ENCODE results near the gene USP9X.
A peak's percentile ranks its signal among the peaks of the same experiment; 100 is the strongest.
"Not testable (repeated sequence)": the region's sequence is repeated elsewhere in the genome, so short reads cannot be mapped to it uniquely, and the experiment has no call there.

The USP9X gene

GRCh38 chrX:41087201-41087600, 2.0 kb downstream of the USP9X start:
- DNase-seq = no peak

DNA sequence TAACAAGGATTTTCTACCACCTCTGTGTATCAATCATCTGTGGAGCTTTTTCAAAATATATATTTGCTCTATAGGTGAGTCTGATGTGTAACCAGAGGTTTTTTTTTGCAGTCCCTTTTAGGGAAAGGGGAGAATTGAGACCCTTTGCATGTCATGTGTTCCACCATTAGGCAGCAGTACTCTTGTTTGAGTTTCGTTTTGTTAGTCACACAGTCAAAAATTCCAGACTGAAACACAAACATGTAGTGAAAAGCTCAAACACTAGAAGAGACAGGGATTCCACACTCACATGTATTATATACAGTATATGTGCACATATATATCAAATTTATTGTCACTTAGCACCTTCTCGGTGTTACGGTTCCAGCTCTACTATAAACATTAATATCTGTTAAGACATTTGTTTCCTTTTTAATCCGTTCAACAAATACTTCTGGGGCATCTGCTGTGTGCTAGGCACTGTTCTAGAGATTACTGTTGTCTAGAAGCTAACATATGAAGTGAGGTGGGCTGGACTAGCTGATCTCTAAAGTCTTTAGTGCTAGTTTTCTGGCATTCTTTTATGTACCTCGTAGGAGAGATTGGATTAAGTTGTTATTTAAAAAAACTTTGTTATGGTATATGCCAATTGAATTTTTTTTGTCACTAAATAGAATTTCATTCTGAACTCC, 5.5 kb downstream of the USP9X start:
- DNase-seq = no peak

DNA sequence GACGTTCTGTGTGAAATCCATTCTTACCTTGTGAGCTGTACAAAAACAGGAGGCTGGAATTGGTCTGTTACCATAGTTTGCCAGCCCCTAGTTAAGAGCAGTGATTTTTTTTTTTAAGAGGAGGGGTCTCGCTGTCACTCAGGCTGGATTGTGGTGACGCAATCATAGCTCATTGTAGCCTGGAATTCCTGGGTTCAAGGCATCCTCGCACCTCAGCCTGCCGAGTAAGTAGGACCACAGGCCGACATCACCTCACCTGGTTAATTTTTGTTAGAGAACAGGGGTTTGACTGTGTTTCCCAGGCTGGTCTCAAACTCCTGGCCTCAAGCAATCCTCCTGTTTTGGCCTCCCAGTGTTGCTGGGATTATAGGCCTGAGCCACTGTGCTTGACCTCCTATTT, 7.5 kb downstream of the USP9X start:
- no peak for DNase-seq

DNA sequence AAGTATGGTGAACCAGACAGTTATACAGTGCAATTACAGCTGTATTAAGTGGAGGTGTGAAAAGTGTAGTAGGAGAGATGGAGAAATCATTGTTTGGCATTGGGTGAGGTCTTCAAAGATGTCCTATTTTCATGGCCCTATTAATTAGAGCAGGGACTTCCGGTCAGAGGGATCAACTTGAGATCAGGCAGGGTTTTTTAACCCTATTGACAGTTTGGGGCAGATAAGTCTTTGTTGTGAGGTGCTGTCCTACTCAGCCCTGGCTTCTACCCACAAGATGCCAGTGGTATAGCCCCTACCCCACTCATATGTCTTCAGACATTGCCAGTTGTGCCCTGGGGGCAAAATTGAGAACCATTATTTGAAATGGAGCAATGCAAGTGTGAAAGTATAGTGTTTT, 9.9 kb downstream of the USP9X start:
- no peak for DNase-seq

- no peak for DNase-seq
These were observed 10.7 kb downstream of the USP9X start for GRCh38 chrX:41095908-41096307.

DNA sequence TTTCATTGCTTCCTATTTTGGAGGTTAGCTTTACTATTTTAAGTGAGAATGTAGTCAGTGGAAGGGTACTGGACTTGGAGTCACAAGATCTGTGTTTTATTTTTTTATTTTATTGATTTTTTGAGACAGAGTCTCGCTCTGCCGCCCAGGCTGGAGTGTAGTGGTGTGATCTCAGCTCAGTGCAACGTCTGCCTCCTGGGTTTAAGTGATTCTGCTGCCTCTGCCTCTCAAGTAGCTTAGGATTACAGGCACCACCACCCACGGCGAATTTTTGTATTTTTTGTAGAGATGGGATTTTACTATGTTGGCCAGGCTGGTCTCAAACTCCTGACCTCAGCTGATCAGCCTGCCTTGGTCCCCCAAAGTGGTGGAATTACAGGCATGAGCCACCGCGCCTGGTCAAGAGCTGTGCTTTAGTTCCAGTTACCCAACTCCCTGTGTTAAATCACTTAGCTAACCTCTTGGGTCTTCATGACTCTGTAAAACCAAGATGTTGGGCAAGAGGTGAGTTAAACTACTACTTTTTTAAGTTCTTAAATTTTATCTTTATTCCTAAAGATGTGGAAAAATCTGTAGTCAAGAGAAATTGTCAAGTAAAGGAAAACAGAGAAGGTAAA, 11.2 kb downstream of the USP9X start:
- no peak for DNase-seq

- no peak for DNase-seq
These were observed 12.1 kb downstream of the USP9X start for GRCh38 chrX:41097326-41097725.

GRCh38 chrX:41100200-41100599, 15.0 kb downstream of the USP9X start:
- no peak for DNase-seq

DNA sequence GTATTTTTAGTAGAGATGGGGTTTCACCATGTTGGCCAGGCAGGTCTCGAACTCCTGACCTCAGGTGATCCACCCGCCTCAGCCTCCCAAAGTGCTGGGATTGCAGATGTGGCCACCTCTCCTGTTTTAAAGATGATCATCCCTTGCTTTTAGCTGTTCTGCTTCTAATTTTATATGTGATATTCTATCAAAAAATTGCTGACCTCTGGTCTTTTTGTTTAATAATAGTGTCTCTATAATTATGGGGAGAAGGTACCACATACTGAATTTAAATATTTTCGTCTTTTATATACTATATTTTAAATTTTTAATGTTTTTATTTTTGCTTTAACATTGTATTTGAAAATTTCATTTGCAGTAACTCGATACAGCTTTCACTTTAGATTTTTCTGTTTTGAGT, 15.6 kb downstream of the USP9X start:
- DNase-seq = no peak

GRCh38 chrX:41105005-41105404, 19.8 kb downstream of the USP9X start:
- DNase-seq = no peak

DNA sequence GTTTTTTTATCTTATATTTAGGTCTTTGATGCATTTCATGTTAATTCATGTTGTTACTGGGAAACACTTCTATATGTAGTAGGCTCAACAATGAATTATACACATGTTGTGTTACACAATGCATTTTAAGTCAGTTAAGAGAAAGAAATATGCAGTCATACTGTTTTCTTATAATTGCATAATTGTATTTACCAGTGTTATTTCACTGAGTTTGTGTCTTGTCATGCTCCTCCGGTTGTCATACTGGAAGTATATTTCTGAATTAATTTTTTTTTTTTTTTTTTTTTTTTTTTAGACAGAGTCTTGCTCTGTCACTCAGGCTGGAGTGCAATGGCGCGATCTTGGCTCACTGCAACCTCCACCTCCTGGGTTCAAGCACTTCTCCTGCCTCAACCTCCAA, 21.0 kb downstream of the USP9X start:
- not testable (repeated sequence) for DNase-seq

GRCh38 chrX:41108007-41108406, 22.8 kb downstream of the USP9X start:
- DNase-seq = no peak

GRCh38 chrX:41108463-41109205, 23.4 kb downstream of the USP9X start:
- no peak for DNase-seq

- DNase-seq = no peak
These were observed 25.8 kb downstream of the USP9X start for GRCh38 chrX:41110801-41111625.

DNA sequence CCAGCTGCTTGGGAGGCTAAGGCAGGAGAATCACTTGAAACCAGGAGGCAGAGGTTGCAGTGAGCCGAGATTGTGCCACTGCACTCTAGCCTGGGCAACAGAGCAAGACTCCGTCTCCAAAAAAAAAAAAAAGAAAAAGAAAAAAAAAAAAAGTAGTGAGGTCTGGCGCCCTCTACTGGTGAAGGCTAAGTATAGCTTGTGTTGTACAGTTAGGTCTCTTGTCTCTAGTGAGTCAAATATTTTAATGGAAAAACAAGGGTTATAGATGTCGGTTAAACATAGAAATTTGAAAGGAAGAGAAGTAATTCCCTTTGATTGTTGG, 29.8 kb downstream of the USP9X start:
- DNase-seq = peak; percentile 23 to 42

- no peak for DNase-seq
These were observed 31.7 kb downstream of the USP9X start for GRCh38 chrX:41116948-41117347.

DNA sequence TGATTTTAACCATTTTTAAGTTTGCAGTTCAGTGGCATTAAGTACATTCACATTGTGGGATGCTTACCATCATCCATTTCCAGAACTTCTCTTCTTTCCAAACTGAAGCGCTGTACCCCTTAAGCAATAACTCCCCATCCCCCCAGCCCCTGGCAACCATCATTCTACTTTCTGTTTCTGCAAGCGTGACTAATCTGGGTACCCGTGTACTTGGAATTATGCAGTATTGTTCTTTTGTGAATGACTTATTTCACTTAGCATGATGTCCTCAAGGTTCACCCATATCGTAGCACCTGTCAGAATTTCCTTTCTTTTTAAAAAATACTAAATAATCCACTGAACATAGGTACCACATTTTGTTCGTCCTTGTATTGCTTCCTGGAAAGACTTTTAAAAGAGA, 32.9 kb downstream of the USP9X start:
- DNase-seq = peak in 1 of 2 donors; percentile 13

DNA sequence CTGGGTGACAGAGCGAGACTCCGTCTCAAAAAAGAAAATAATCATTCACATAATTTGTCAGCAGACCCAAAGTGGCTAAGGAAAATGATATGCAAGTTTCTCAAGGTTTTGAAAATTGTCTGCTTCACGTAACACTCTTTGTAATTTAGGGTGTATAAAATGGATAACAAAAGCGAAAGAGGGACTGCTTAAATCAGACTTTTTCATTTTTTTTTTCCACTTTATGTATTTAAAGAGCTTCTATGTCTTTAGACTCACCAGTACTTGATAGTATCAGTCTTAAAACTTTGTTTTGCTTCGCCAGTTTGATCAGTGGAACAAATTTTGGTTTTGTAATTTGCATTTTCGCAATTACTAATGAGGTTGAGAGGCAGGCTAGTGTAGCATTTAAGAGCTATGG, 34.6 kb downstream of the USP9X start:
- DNase-seq = no peak

GRCh38 chrX:41121766-41122165, 36.5 kb downstream of the USP9X start:
- no peak for DNase-seq

DNA sequence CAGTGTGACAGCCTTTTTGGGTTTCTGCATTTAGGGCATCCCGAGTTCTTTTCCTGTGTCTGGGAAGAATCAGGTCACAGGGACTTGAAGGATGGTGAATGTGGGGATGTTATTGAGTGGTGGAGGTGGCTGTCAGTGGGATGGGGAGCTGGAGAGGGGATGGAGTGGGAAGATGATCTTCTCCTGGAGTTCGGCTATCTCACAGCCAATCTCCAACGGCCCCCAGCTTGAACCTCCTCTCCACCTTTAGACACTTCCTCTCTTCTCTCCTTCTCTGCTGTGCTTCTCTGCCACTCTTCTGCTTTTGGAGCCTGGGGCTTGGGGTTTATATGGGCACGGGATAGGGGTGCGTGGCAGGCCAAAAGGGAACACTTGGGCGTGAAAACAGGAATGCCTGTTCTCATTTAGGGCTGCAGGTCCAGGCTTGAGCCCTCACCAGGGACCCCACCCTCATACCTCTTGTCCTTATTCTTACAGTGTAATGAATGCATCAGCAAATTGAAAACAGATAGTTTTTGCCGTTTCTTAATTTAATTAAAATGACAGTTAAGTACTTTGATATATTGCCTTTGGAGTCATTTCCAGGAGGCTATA, 37.5 kb downstream of the USP9X start:
- DNase-seq = no peak

DNA sequence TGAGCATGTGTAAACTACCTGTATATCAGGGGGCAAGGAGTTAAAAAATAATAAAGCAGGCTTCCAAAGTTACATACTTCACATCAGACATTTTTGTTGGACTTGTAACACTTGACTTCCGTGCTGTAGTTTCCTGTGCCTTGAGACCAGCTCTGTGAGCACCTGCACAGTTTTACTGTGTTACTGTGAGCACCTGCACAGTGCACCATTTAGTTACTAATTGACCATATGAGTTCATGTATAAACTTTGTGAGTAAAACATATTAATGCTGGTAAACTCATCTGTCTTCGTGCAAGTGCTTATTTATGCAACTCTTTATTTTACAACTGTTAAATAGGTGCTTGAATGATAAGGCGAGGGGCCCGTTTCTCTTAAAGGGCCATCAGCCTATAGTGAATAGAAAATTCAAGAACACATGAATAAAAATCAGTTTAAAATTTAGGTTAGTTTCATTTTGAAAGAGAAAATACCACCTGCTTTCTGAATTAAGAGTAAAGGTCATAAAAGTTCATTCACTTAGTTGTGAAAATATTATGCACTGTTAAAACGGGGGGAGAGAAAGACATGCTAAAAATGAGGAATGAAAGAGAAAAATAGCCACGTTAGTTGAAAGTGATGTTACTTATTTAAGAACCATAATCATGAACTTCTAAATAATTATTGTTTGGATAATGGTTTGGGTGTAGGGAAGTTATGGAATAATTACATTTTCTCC, 42.4 kb downstream of the USP9X start:
- no peak for DNase-seq

DNA sequence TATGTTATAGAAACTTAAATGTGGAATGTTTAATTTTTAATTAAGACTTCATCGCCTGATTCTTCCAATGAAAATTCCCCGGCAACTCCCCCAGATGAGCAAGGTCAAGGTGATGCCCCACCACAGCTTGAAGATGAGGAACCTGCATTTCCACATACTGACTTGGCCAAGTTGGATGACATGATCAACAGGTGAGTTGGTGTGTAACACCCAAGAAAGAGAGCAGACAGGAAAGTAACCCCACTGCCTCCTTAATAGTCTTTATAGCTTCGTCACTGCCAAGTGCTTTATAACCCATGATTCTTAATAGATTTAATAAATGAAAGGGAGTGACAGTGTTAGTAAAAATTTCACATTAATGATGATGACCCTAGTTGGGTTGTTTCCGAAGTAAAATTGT, 43.7 kb downstream of the USP9X start:
- DNase-seq = no peak

GRCh38 chrX:41131766-41132165, 46.5 kb downstream of the USP9X start:
- no peak for DNase-seq
